Measurements from ENCODE around the gene IRX4. TPM values are rescaled to one million over a fixed set of nuclear protein-coding genes. Genes with fewer than 3 reads are reported as not detected.
"Not testable (repeated sequence)": the region's sequence is repeated elsewhere in the genome, so short reads cannot be mapped to it uniquely, and the experiment has no call there.

The IRX4 gene
- polyA plus RNA-seq, 1 donor, result not detected

GRCh38 chr5:1844708-1845436, 37.9 kb downstream of the IRX4 start:
- 96% methylated on average over 4 of the region's 5 CpGs for WGBS (ENCODE audit: insufficient coverage, low lambda C conversion rate)
- no peak overlapping the region for H3K27ac ChIP-seq (ENCODE audit: low read length)
- H3K4me1 ChIP-seq (ENCODE audit: control insufficient read depth, insufficient read depth, low read length), result no peaks in the 10 kb centered on the region
- peaks cover 54% of the 10 kb centered on the region for H3K27me3 ChIP-seq (ENCODE audit: control insufficient read depth, insufficient read depth, low read length)
- H3K36me3 ChIP-seq (ENCODE audit: control insufficient read depth, insufficient read depth, low read length), result no peaks in the 10 kb centered on the region
- no peak overlapping the region for H3K4me3 ChIP-seq (ENCODE audit: low read length)
- H3K9me3 ChIP-seq (ENCODE audit: control insufficient read depth, low read depth, low read length), result no peaks in the 10 kb centered on the region
- no peak for DNase-seq

- H3K4me3 ChIP-seq (ENCODE audit: low read length); H3K9me3 ChIP-seq (ENCODE audit: control insufficient read depth, low read depth, low read length); H3K36me3 ChIP-seq (ENCODE audit: control insufficient read depth, insufficient read depth, low read length); H3K4me1 ChIP-seq (ENCODE audit: control insufficient read depth, insufficient read depth, low read length); DNase-seq; H3K27ac ChIP-seq (ENCODE audit: low read length): not testable (repeated sequence)
- H3K27me3 ChIP-seq (ENCODE audit: control insufficient read depth, insufficient read depth, low read length), result peaks cover 51% of the 10 kb centered on the region
- WGBS (ENCODE audit: insufficient coverage, low lambda C conversion rate), result no CpG with 5 or more reads among the region's 10 CpGs
Measured at GRCh38 chr5:1843761-1844160, 39.0 kb downstream of the IRX4 start.

- Histone ChIP-seq H3K36me3 (ENCODE audit: control insufficient read depth, insufficient read depth, low read length) (no peaks in the 10 kb centered on the region), H3K4me1 (ENCODE audit: control insufficient read depth, insufficient read depth, low read length) (no peaks in the 10 kb centered on the region), H3K27ac (ENCODE audit: low read length) (no peak overlapping the region), H3K27me3 (ENCODE audit: control insufficient read depth, insufficient read depth, low read length) (peaks cover 47% of the 10 kb centered on the region), H3K4me3 (ENCODE audit: low read length) (no peak overlapping the region), H3K9me3 (ENCODE audit: control insufficient read depth, low read depth, low read length) (no peaks in the 10 kb centered on the region)
- 7% methylated on average over 4 of the region's 17 CpGs for WGBS (ENCODE audit: insufficient coverage, low lambda C conversion rate)
- DNase-seq, result no peak
Measured at GRCh38 chr5:1842004-1842819, 40.5 kb downstream of the IRX4 start.

GRCh38 chr5:1840741-1841521, 41.8 kb downstream of the IRX4 start:
- peaks cover 48% of the 10 kb centered on the region for H3K27me3 ChIP-seq (ENCODE audit: control insufficient read depth, insufficient read depth, low read length)

GRCh38 chr5:1840071-1840547, 42.6 kb downstream of the IRX4 start:
- Histone ChIP-seq H3K36me3 (ENCODE audit: control insufficient read depth, insufficient read depth, low read length) (no peaks in the 10 kb centered on the region), H3K4me3 (ENCODE audit: low read length) (no peak overlapping the region), H3K27me3 (ENCODE audit: control insufficient read depth, insufficient read depth, low read length) (peaks cover 52% of the 10 kb centered on the region), H3K27ac (ENCODE audit: low read length) (no peak overlapping the region), H3K4me1 (ENCODE audit: control insufficient read depth, insufficient read depth, low read length) (no peaks in the 10 kb centered on the region), H3K9me3 (ENCODE audit: control insufficient read depth, low read depth, low read length) (no peaks in the 10 kb centered on the region)
- DNase-seq, result no peak
- WGBS (ENCODE audit: insufficient coverage, low lambda C conversion rate), result no CpG with 5 or more reads among the region's 20 CpGs

More at GRCh38 chr5:1840741-1841521, 41.8 kb downstream of the IRX4 start:
- Histone ChIP-seq H3K4me3 (ENCODE audit: low read length) (no peak overlapping the region), H3K9me3 (ENCODE audit: control insufficient read depth, low read depth, low read length) (no peaks in the 10 kb centered on the region), H3K36me3 (ENCODE audit: control insufficient read depth, insufficient read depth, low read length) (no peaks in the 10 kb centered on the region), H3K4me1 (ENCODE audit: control insufficient read depth, insufficient read depth, low read length) (no peaks in the 10 kb centered on the region), H3K27ac (ENCODE audit: low read length) (no peak overlapping the region)
- DNase-seq, result peak in 1 of 2 donors; percentile 18
- no CpG with 5 or more reads among the region's 31 CpGs for WGBS (ENCODE audit: insufficient coverage, low lambda C conversion rate)

GRCh38 chr5:1838013-1838412, 44.7 kb downstream of the IRX4 start:
- no CpG with 5 or more reads among the region's 9 CpGs for WGBS (ENCODE audit: insufficient coverage, low lambda C conversion rate)

GRCh38 chr5:1836891-1837880, 45.5 kb downstream of the IRX4 start:
- Histone ChIP-seq H3K27me3 (ENCODE audit: control insufficient read depth, insufficient read depth, low read length) (peaks cover 74% of the 10 kb centered on the region), H3K9me3 (ENCODE audit: control insufficient read depth, low read depth, low read length) (no peaks in the 10 kb centered on the region), H3K27ac (ENCODE audit: low read length) (no peak overlapping the region), H3K4me1 (ENCODE audit: control insufficient read depth, insufficient read depth, low read length) (no peaks in the 10 kb centered on the region), H3K4me3 (ENCODE audit: low read length) (no peak overlapping the region), H3K36me3 (ENCODE audit: control insufficient read depth, insufficient read depth, low read length) (no peaks in the 10 kb centered on the region)
- no CpG with 5 or more reads among the region's 32 CpGs for WGBS (ENCODE audit: insufficient coverage, low lambda C conversion rate)
- DNase-seq, result no peak

More at GRCh38 chr5:1838013-1838412, 44.7 kb downstream of the IRX4 start:
- DNase-seq, result no peak
- Histone ChIP-seq H3K36me3 (ENCODE audit: control insufficient read depth, insufficient read depth, low read length) (no peaks in the 10 kb centered on the region), H3K4me1 (ENCODE audit: control insufficient read depth, insufficient read depth, low read length) (no peaks in the 10 kb centered on the region), H3K27ac (ENCODE audit: low read length) (no peak overlapping the region), H3K27me3 (ENCODE audit: control insufficient read depth, insufficient read depth, low read length) (peaks cover 69% of the 10 kb centered on the region), H3K4me3 (ENCODE audit: low read length) (no peak overlapping the region), H3K9me3 (ENCODE audit: control insufficient read depth, low read depth, low read length) (no peaks in the 10 kb centered on the region)

- no peaks in the 10 kb centered on the region for H3K9me3 ChIP-seq (ENCODE audit: control insufficient read depth, low read depth, low read length)
- no peak overlapping the region for H3K4me3 ChIP-seq (ENCODE audit: low read length)
- H3K4me1 ChIP-seq (ENCODE audit: control insufficient read depth, insufficient read depth, low read length), result no peaks in the 10 kb centered on the region
- DNase-seq, result no peak
- H3K36me3 ChIP-seq (ENCODE audit: control insufficient read depth, insufficient read depth, low read length), result no peaks in the 10 kb centered on the region
- H3K27me3 ChIP-seq (ENCODE audit: control insufficient read depth, insufficient read depth, low read length), result peaks cover 74% of the 10 kb centered on the region
- 23% methylated on average over 2 of the region's 23 CpGs for WGBS (ENCODE audit: insufficient coverage, low lambda C conversion rate)
- no peak overlapping the region for H3K27ac ChIP-seq (ENCODE audit: low read length)
Measured at GRCh38 chr5:1836176-1836890, 46.4 kb downstream of the IRX4 start.

GRCh38 chr5:1835431-1835830, 47.3 kb downstream of the IRX4 start:
- WGBS (ENCODE audit: insufficient coverage, low lambda C conversion rate), result no CpG with 5 or more reads among the region's 13 CpGs
- no peak overlapping the region for H3K27ac ChIP-seq (ENCODE audit: low read length)
- H3K9me3 ChIP-seq (ENCODE audit: control insufficient read depth, low read depth, low read length), result no peaks in the 10 kb centered on the region
- H3K4me1 ChIP-seq (ENCODE audit: control insufficient read depth, insufficient read depth, low read length), result no peaks in the 10 kb centered on the region
- DNase-seq, result no peak
- H3K4me3 ChIP-seq (ENCODE audit: low read length), result no peak overlapping the region
- no peaks in the 10 kb centered on the region for H3K36me3 ChIP-seq (ENCODE audit: control insufficient read depth, insufficient read depth, low read length)
- H3K27me3 ChIP-seq (ENCODE audit: control insufficient read depth, insufficient read depth, low read length), result peaks cover 67% of the 10 kb centered on the region
